ENCODE results near the gene ARID5B.

Gene ARID5B

GRCh38 chr10:62022830-62023229, 121.3 kb downstream of the ARID5B start:
- POLR2A ChIA-PET, result interaction anchor here (0.7 kb wide), 1 partner anchor 1044 kb away, joined by 4 read pairs; no protein-coding TSS in a partner anchor
- TF ChIP-seq, protein P1, sequence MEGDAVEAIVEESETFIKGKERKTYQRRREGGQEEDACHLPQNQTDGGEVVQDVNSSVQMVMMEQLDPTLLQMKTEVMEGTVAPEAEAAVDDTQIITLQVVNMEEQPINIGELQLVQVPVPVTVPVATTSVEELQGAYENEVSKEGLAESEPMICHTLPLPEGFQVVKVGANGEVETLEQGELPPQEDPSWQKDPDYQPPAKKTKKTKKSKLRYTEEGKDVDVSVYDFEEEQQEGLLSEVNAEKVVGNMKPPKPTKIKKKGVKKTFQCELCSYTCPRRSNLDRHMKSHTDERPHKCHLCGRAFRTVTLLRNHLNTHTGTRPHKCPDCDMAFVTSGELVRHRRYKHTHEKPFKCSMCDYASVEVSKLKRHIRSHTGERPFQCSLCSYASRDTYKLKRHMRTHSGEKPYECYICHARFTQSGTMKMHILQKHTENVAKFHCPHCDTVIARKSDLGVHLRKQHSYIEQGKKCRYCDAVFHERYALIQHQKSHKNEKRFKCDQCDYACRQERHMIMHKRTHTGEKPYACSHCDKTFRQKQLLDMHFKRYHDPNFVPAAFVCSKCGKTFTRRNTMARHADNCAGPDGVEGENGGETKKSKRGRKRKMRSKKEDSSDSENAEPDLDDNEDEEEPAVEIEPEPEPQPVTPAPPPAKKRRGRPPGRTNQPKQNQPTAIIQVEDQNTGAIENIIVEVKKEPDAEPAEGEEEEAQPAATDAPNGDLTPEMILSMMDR (IDR thresholded peaks at IDR 0.05; ENCODE audit: insufficient read depth, low read length, missing control alignments), result no peak
- H3K4me3 ChIP-seq (ENCODE audit: low read depth, low read length), result no peak overlapping the region
- CTCF ChIA-PET, result interaction anchor here (1.0 to 2.7 kb wide), 2 partner anchors 15 to 18 kb away, joined by 5 to 17 read pairs; no protein-coding TSS in a partner anchor
- DNase-seq (ENCODE audit: low read depth, low spot score), result no peak

DNA sequence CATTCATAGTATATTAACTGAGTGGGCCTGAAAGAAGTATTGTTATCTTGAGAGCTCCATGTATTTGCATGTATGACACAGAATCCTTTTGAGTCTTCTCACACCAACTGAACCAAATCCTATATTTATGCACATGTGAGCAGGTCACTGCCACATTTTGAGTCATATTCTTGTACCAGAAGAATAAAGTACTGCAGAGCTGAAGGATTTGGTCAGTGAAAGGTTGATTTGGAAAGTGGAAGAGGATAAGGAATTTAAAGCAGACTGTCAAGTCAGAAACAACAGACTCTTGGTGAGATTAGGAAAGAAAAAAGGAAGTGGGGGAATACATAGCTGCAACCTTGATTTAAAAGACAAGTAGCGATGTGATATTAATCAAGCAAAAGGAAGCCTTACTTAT, 121.8 kb downstream of the ARID5B start:
- ChIA-PET POLR2A (interaction anchor here (0.7 kb wide), 1 partner anchor 1045 kb away, joined by 4 read pairs; no protein-coding TSS in a partner anchor), CTCF (interaction anchor here (1.0 to 2.7 kb wide), 2 partner anchors 15 to 17 kb away, joined by 5 to 17 read pairs; no protein-coding TSS in a partner anchor)
- no peak for DNase-seq (ENCODE audit: low read depth, low spot score)
- no peak overlapping the region for H3K4me3 ChIP-seq (ENCODE audit: low read depth, low read length)
- TF ChIP-seq, protein P1 (IDR thresholded peaks at IDR 0.05; ENCODE audit: insufficient read depth, low read length, missing control alignments), result no peak

GRCh38 chr10:62024026-62024701, 122.7 kb downstream of the ARID5B start:
- H3K4me3 ChIP-seq (ENCODE audit: low read depth, low read length), result no peak overlapping the region
- ChIA-PET CTCF (interaction anchor here (1.0 to 2.7 kb wide), 3 partner anchors 10 to 16 kb away, joined by 5 to 17 read pairs (median 5); no protein-coding TSS in a partner anchor), POLR2A (no interaction called here)
- TF ChIP-seq, protein P1 (IDR thresholded peaks at IDR 0.05; ENCODE audit: insufficient read depth, low read length, missing control alignments), result no peak
- DNase-seq (ENCODE audit: low read depth, low spot score), result no peak

GRCh38 chr10:62025134-62025794, 123.8 kb downstream of the ARID5B start:
- POLR2A ChIA-PET, result interaction anchor here (0.7 to 1.8 kb wide), 4 partner anchors 14 to 39 kb away, joined by 4 to 6 read pairs (median 4); no protein-coding TSS in a partner anchor
- no peak for DNase-seq (ENCODE audit: low read depth, low spot score)
- H3K4me3 ChIP-seq (ENCODE audit: low read depth, low read length), result no peak overlapping the region
- CTCF ChIA-PET, result interaction anchor here (0.6 to 3.0 kb wide), 6 partner anchors 9 to 220 kb away, joined by 3 to 12 read pairs (median 4); no protein-coding TSS in a partner anchor
- TF ChIP-seq, protein P1 (IDR thresholded peaks at IDR 0.05; ENCODE audit: insufficient read depth, low read length, missing control alignments), result no peak

DNA sequence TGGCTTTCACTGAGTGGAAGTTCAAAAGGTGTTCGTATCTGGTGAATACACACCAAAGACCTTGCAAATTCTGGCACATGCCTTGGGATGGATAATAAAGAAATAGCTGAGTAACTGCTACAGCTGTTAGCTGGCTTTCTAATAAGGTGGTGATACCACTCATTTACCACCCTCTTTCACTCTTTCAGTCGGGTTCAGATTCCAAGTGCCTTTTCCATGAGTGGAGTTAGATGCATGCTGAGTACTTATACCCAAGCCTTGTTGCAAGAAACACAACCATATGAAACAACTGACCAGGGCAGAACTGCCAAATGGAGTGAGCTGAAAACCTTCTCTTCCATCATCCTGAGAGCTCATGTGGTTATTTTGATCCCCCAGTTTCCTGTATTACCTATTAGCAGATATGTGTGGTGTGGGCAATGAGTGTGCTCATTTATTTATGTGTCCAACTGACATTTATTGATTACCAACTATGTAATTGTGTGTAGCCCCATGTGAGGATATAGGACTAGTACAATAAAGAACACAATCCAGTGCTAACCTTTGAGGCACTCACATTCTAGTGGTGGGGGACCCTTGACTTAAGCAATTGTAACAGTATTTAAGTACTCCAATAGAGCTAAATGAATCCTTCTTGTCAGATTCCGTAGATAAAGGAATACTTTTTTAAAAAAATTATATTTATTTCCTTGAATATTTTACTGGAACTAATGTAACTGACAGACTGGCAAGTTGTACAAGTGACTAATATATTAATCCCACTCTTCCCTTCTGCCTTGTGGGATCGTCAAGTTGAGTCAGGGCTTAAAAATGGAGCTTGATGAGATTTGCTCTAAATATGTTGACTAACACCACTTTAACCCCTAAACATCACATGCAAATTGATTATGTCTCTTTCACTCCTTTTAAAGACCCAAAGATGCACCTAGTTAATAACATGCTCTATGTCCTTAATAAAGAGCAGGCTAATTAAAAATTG, 124.7 kb downstream of the ARID5B start:
- TF ChIP-seq, protein P1 (IDR thresholded peaks at IDR 0.05; ENCODE audit: insufficient read depth, low read length, missing control alignments), result no peak
- ChIA-PET POLR2A (interaction anchor here (0.7 to 1.8 kb wide), 5 partner anchors 13 to 40 kb away, joined by 3 to 6 read pairs (median 4); no protein-coding TSS in a partner anchor), CTCF (interaction anchor here (0.6 to 3.0 kb wide), 8 partner anchors 8 to 219 kb away, joined by 3 to 12 read pairs (median 3); no protein-coding TSS in a partner anchor)
- DNase-seq (ENCODE audit: low read depth, low spot score), result no peak
- H3K4me3 ChIP-seq (ENCODE audit: low read depth, low read length), result no peak overlapping the region
